T-cell (primary cell): ENCODE results near the gene GNB3. TPM values are rescaled to one million over a fixed set of nuclear protein-coding genes. Genes with fewer than 3 reads are reported as not detected.

Experiments
- total RNA-seq, 35 experiments: library from RNA in 6 of 35; stranded (reverse) in 6 of 35; fragments of 120-200 nt in 1 of 35; gene quantifications; one replicate each; pipeline versions ENCODE4 v1.2.1 to v1.2.4 and lab custom pipeline; 2013 to 2026

Gene GNB3
- total RNA-seq, 5 donors from 2014 or later (not counting 1 experiment from before 2014, with no cell fraction given), result 0.85 to 4.3 (median 3.4) TPM

Other genes with a start within 250 kb of the GNB3 start
- gene CHD4, start 233.5 kb upstream of the GNB3 start, total RNA-seq, result 100 to 1,000 TPM; 236 to 392 (median 258) TPM
- gene LPAR5, start 205.0 kb upstream of the GNB3 start, total RNA-seq, result 10 to 100 TPM in 4 of 5 donors, 1 to 10 TPM in 1; 5.8 to 16.0 (median 14.9) TPM
- 10 to 100 TPM in 1 of 5 donors, 1 to 10 TPM in 4; 2.4 to 11.1 (median 6.5) TPM for gene ACRBP, start 193.5 kb upstream of the GNB3 start, total RNA-seq
- gene ING4, start 177.8 kb upstream of the GNB3 start, total RNA-seq, result 10 to 100 TPM; 34.0 to 71.3 (median 64.5) TPM
- 10 to 100 TPM; 68.6 to 82.9 (median 79.4) TPM for gene ZNF384, start 151.6 kb upstream of the GNB3 start, total RNA-seq
- 1 to 10 TPM in 3 of 5 donors, under 1 TPM in 1, not detected in 1; 0.88 to 2.5 (median 2.4) TPM for gene PIANP, start 140.1 kb upstream of the GNB3 start, total RNA-seq
- gene COPS7A, start 116.9 kb upstream of the GNB3 start, total RNA-seq, result 10 to 100 TPM; 18.5 to 33.1 (median 31.8) TPM
- 100 to 1,000 TPM in 1 of 5 donors, 10 to 100 TPM in 4; 83.3 to 125 (median 88.4) TPM for gene MLF2, start 87.8 kb upstream of the GNB3 start, total RNA-seq
- gene PTMS, start 74.6 kb upstream of the GNB3 start, total RNA-seq, result 10 to 100 TPM in 3 of 5 donors, 1 to 10 TPM in 2; 6.5 to 15.9 (median 10.6) TPM
- 10 to 100 TPM in 1 of 5 donors, 1 to 10 TPM in 4; 3.7 to 10.6 (median 7.3) TPM for gene LAG3, start 68.4 kb upstream of the GNB3 start, total RNA-seq
- gene CD4, start 51.4 kb upstream of the GNB3 start, total RNA-seq, result 100 to 1,000 TPM; 126 to 205 (median 154) TPM
- under 1 TPM in 2 of 5 donors, not detected in 3; 0.13 to 0.46 TPM for gene GPR162, start 19.1 kb upstream of the GNB3 start, total RNA-seq
- 1 to 10 TPM; 4.7 to 9.8 (median 8.0) TPM for gene P3H3, start 12.5 kb upstream of the GNB3 start, total RNA-seq
- 1 to 10 TPM; 1.1 to 2.7 (median 2.0) TPM for gene CDCA3, start 10.4 kb downstream of the GNB3 start, total RNA-seq
- 10 to 100 TPM; 64.2 to 95.8 (median 85.8) TPM for gene USP5, start 11.2 kb downstream of the GNB3 start, total RNA-seq
- 100 to 1,000 TPM; 132 to 208 (median 189) TPM for gene TPI1, start 26.6 kb downstream of the GNB3 start, total RNA-seq
- gene SPSB2, start 32.4 kb downstream of the GNB3 start, total RNA-seq, result 10 to 100 TPM in 3 of 5 donors, 1 to 10 TPM in 2; 6.2 to 25.9 (median 21.8) TPM
- 10 to 100 TPM in 2 of 5 donors, 1 to 10 TPM in 3; 8.7 to 13.6 (median 8.8) TPM for gene LRRC23, start 63.9 kb downstream of the GNB3 start, total RNA-seq
- 100 to 1,000 TPM in 4 of 5 donors, 10 to 100 TPM in 1; 87.2 to 176 (median 148) TPM for gene ENO2, start 73.7 kb downstream of the GNB3 start, total RNA-seq
- 10 to 100 TPM; 34.7 to 44.3 (median 41.7) TPM for gene ATN1, start 87.0 kb downstream of the GNB3 start, total RNA-seq
- not detected for gene RNU7-1, start 102.9 kb downstream of the GNB3 start, total RNA-seq
- 100 to 1,000 TPM; 256 to 466 (median 412) TPM for gene C12orf57, start 103.1 kb downstream of the GNB3 start, total RNA-seq
- gene PTPN6, start 110.4 kb downstream of the GNB3 start, total RNA-seq, result 100 to 1,000 TPM; 176 to 237 (median 224) TPM
- gene PHB2, start 129.7 kb downstream of the GNB3 start, total RNA-seq, result 100 to 1,000 TPM; 144 to 168 (median 154) TPM
- gene EMG1, start 130.0 kb downstream of the GNB3 start, total RNA-seq, result 10 to 100 TPM; 33.6 to 64.5 (median 58.7) TPM
- 10 to 100 TPM; 19.3 to 27.6 (median 22.6) TPM for gene LPCAT3, start 177.6 kb downstream of the GNB3 start, total RNA-seq
- gene C1S, start 219.8 kb downstream of the GNB3 start, total RNA-seq, result 1 to 10 TPM; 1.5 to 5.0 (median 4.5) TPM